WTC11 (cell line): Measurements from ENCODE around the gene MDK. TPM values are rescaled to one million over a fixed set of nuclear protein-coding genes. Genes with fewer than 3 reads are reported as not detected.

Source experiments
- ATAC-seq: fragments of 200-7000 bp; cut with Tn5 transposase; 2 replicates; pipeline ENCODE4 v1.10.0; 2021; ENCODE audit warnings: mild to moderate bottlenecking, moderate library complexity
- CTCF ChIA-PET: fragments of 300-600 bp; sonication (Branson Sonifier 250); formaldehyde crosslinking; loops from one replicate; lab custom pipeline; 2021; ENCODE audit warnings: antibody characterized with exemption; lab: Charles Lee
- POLR2A ChIA-PET: fragments of 350-600 bp; sonication (Branson Sonifier 250); formaldehyde crosslinking; loops from one replicate; lab custom pipeline; 2021; ENCODE audit warnings: antibody characterized with exemption; lab: Charles Lee
- DNase-seq: peaks from one replicate; pipeline ENCODE4 v3.0.0; 2021; ENCODE audit warnings: low spot score
- H3K27ac Mint-ChIP-seq: 2 replicates; pipeline ENCODE4 v1.8.0; 2021; ENCODE audit warnings: mixed read lengths
- H3K27me3 Mint-ChIP-seq: 2 replicates; pipeline ENCODE4 v1.8.0; 2021; ENCODE audit warnings: low read depth, mild to moderate bottlenecking, moderate library complexity, mixed read lengths
- H3K36me3 Mint-ChIP-seq: 2 replicates; pipeline ENCODE4 v1.8.0; 2021; ENCODE audit warnings: mixed read lengths
- H3K4me1 Mint-ChIP-seq: 2 replicates; pipeline ENCODE4 v1.8.0; 2022; ENCODE audit warnings: mixed read lengths
- H3K4me3 Mint-ChIP-seq: 2 replicates; pipeline ENCODE4 v1.8.0; 2021; ENCODE audit warnings: mild to moderate bottlenecking, moderate library complexity, mixed read lengths
- H3K9me3 Mint-ChIP-seq: 2 replicates; pipeline ENCODE4 v1.8.0; 2021; ENCODE audit warnings: mixed read lengths
- ATF1 ChIP-seq: sonication (generic); formaldehyde crosslinking; IDR thresholded peaks from 2 replicates; pipeline ENCODE4 v1.8.1; 2023; ENCODE audit warnings: mild to moderate bottlenecking, moderate library complexity, missing genetic modification reagents
- CBFB ChIP-seq: sonication (generic); formaldehyde crosslinking; IDR thresholded peaks from 2 replicates; pipeline ENCODE4 v1.8.1; 2022; ENCODE audit warnings: mild to moderate bottlenecking, low read depth, missing genetic modification reagents
- EMX1 ChIP-seq: fragments of 250-450 bp; sonication (Bioruptor Pico); IDR thresholded peaks from 2 replicates; pipeline ENCODE4 v1.8.0; 2021; ENCODE audit warnings: mild to moderate bottlenecking
- ETV6 ChIP-seq: sonication (generic); formaldehyde crosslinking; IDR thresholded peaks from 2 replicates; pipeline ENCODE4 v1.8.1; 2022; ENCODE audit warnings: mild to moderate bottlenecking, missing genetic modification reagents
- GRHL2 ChIP-seq: fragments of 250-450 bp; sonication (Bioruptor Pico); IDR thresholded peaks from 2 replicates; pipeline ENCODE4 v1.8.0; 2022; ENCODE audit warnings: mild to moderate bottlenecking, moderate library complexity; ENCODE audit not compliant: insufficient replicate concordance, severe bottlenecking
- GTF2I ChIP-seq: fragments of 250-450 bp; sonication (Bioruptor Pico); conservative IDR thresholded peaks from 2 replicates; pipeline ENCODE4 v1.4.0; 2021; ENCODE audit warnings: mild to moderate bottlenecking
- JAZF1 ChIP-seq: fragments of 250-450 bp; sonication (Bioruptor Pico); IDR thresholded peaks from 2 replicates; pipeline ENCODE4 v1.9.0; 2021; ENCODE audit warnings: moderate library complexity, mild to moderate bottlenecking, inconsistent platforms
- MLX ChIP-seq: sonication (generic); formaldehyde crosslinking; IDR thresholded peaks from 2 replicates; pipeline ENCODE4 v1.8.1; 2023; ENCODE audit warnings: mild to moderate bottlenecking, missing genetic modification reagents, moderate library complexity
- NR2C2 ChIP-seq: sonication (generic); formaldehyde crosslinking; IDR thresholded peaks from 2 replicates; pipeline ENCODE4 v1.8.0; 2022; ENCODE audit warnings: mild to moderate bottlenecking, missing genetic modification reagents
- PRDM15 ChIP-seq: sonication (generic); formaldehyde crosslinking; IDR thresholded peaks from 2 replicates; pipeline ENCODE4 v1.8.0; 2022; ENCODE audit warnings: missing genetic modification reagents
- PRRX2 ChIP-seq: fragments of 250-450 bp; sonication (Bioruptor Pico); IDR thresholded peaks from 2 replicates; pipeline ENCODE4 v1.8.0; 2021; ENCODE audit warnings: mild to moderate bottlenecking
- RELA ChIP-seq: sonication (generic); formaldehyde crosslinking; IDR thresholded peaks from 2 replicates; pipeline ENCODE4 v1.8.1; 2022; ENCODE audit warnings: missing genetic modification reagents, mild to moderate bottlenecking, borderline replicate concordance
- SP1 ChIP-seq: sonication (generic); formaldehyde crosslinking; conservative IDR thresholded peaks from 2 replicates; pipeline ENCODE4 v1.8.1; 2022; ENCODE audit warnings: missing genetic modification reagents
- TCF7 ChIP-seq: sonication (generic); formaldehyde crosslinking; IDR thresholded peaks from 2 replicates; pipeline ENCODE4 v1.8.0; 2022; ENCODE audit warnings: mild to moderate bottlenecking, low read depth, missing genetic modification reagents, moderate library complexity
- ZBTB21 ChIP-seq: sonication (generic); formaldehyde crosslinking; IDR thresholded peaks from 2 replicates; pipeline ENCODE4 v1.8.1; 2023; ENCODE audit warnings: mild to moderate bottlenecking, missing genetic modification reagents, borderline replicate concordance
- ZNF219 ChIP-seq: sonication (generic); formaldehyde crosslinking; IDR thresholded peaks from 2 replicates; pipeline ENCODE4 v1.8.0; 2023; ENCODE audit warnings: missing genetic modification reagents, mild to moderate bottlenecking, borderline replicate concordance
- ZNF263 ChIP-seq: sonication (generic); formaldehyde crosslinking; IDR thresholded peaks from 2 replicates; pipeline ENCODE4 v1.8.1; 2022; ENCODE audit warnings: low read depth, mild to moderate bottlenecking, moderate library complexity, missing genetic modification reagents
- ZNF396 ChIP-seq: fragments of 250-450 bp; sonication (Bioruptor Pico); IDR thresholded peaks from 2 replicates; pipeline ENCODE4 v1.8.0; 2021; ENCODE audit warnings: mild to moderate bottlenecking, moderate library complexity, borderline replicate concordance
- ZNF416 ChIP-seq: fragments of 250-450 bp; sonication (Bioruptor Pico); IDR thresholded peaks from 2 replicates; pipeline ENCODE4 v1.9.0; 2021; ENCODE audit warnings: mild to moderate bottlenecking, inconsistent platforms
- ZNF423 ChIP-seq: fragments of 250-450 bp; sonication (Bioruptor Pico); IDR thresholded peaks from 2 replicates; pipeline ENCODE4 v2.1.2; 2022; ENCODE audit warnings: mild to moderate bottlenecking, moderate library complexity
- ZNF671 ChIP-seq: fragments of 250-450 bp; sonication (Bioruptor Pico); IDR thresholded peaks from 2 replicates; pipeline ENCODE4 v1.8.0; 2021; ENCODE audit warnings: mild to moderate bottlenecking
- total RNA-seq: library from RNA; stranded (reverse); gene quantifications from 3 replicates; pipeline ENCODE4 v1.2.3, GENCODE V29; 2021
- TF ChIP-seq, protein P1 (sequence below): fragments of 250-450 bp; sonication (Bioruptor Pico); IDR thresholded peaks from 2 replicates; pipeline ENCODE4 v1.8.0; 2021; ENCODE audit warnings: mild to moderate bottlenecking
- TF ChIP-seq, protein P2 (sequence below): fragments of 250-450 bp; sonication (Bioruptor Pico); IDR thresholded peaks from 2 replicates; pipeline ENCODE4 v2.1.2; 2022; ENCODE audit warnings: mild to moderate bottlenecking, moderate library complexity
- TF ChIP-seq, protein P3 (sequence below): sonication (generic); formaldehyde crosslinking; conservative IDR thresholded peaks from 2 replicates; pipeline ENCODE4 v1.8.1; 2022; ENCODE audit warnings: mild to moderate bottlenecking, missing genetic modification reagents

Gene MDK
- total RNA-seq, 1 experiment from 2014 or later, result 560 TPM

DNA sequence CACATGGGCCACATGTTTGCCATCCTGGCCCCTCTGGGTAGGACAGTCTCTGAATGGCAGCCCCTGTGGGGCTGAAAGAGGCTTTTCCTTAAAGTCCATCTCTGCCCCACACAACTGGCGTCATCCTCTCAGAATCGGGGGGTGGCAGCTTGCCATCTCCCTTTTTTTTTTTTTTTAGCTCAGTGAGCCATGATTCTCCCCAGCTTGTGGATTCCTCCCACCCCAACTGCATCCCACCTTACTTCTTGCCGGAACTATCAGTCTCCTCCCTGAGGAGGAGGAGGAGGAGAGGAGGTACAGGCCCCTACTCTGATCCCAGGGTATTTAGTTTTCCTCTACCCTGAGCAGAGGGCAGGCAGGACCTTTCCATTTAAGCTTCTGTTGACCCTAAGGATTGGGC is 30.8 kb upstream of the MDK start (continued):
- no peak for TF ChIP-seq PRDM15 (CRISPR knock-in tag)
- no peak for TF ChIP-seq TCF7 (CRISPR knock-in tag)
- no peak for TF ChIP-seq GRHL2 (CRISPR knock-in tag)

DNA sequence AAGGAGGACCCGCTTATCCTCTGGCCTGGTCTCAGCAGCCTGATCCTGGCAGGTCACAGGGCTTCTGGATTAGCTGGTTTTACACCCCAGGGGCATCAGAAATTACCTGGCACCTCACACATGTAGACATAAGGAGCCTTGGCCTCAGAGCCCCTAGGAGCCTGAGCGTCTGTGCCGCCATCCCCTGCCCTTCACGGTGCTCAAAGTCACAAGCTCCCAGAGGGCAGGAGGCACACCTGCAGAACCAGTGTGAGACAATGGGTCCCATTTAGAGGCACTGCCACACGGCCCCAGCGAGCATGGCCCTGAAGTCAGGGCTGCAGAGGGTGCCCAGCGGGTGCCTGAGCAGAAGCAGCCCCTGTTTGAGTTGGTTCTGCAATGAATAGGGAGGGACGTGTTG is 30.3 kb upstream of the MDK start:
- H3K4me1 Mint-ChIP-seq, result peaks cover 64% of the 10 kb centered on the region
- TF ChIP-seq TCF7 (CRISPR knock-in tag) (no peak), GTF2I (no peak), ETV6 (CRISPR knock-in tag) (no peak), PRRX2 (CRISPR knock-in tag) (no peak), RELA (CRISPR knock-in tag) (no peak), ZNF416 (CRISPR knock-in tag) (no peak), MLX (no peak), JAZF1 (CRISPR knock-in tag) (no peak), ZNF396 (CRISPR knock-in tag) (no peak), EMX1 (no peak), ZNF219 (CRISPR knock-in tag) (no peak), GRHL2 (CRISPR knock-in tag) (no peak), ZNF423 (CRISPR knock-in tag) (no peak)
- TF ChIP-seq, protein P1, sequence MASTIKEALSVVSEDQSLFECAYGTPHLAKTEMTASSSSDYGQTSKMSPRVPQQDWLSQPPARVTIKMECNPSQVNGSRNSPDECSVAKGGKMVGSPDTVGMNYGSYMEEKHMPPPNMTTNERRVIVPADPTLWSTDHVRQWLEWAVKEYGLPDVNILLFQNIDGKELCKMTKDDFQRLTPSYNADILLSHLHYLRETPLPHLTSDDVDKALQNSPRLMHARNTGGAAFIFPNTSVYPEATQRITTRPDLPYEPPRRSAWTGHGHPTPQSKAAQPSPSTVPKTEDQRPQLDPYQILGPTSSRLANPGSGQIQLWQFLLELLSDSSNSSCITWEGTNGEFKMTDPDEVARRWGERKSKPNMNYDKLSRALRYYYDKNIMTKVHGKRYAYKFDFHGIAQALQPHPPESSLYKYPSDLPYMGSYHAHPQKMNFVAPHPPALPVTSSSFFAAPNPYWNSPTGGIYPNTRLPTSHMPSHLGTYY (CRISPR knock-in tag), result no peak
- TF ChIP-seq, protein P2, sequence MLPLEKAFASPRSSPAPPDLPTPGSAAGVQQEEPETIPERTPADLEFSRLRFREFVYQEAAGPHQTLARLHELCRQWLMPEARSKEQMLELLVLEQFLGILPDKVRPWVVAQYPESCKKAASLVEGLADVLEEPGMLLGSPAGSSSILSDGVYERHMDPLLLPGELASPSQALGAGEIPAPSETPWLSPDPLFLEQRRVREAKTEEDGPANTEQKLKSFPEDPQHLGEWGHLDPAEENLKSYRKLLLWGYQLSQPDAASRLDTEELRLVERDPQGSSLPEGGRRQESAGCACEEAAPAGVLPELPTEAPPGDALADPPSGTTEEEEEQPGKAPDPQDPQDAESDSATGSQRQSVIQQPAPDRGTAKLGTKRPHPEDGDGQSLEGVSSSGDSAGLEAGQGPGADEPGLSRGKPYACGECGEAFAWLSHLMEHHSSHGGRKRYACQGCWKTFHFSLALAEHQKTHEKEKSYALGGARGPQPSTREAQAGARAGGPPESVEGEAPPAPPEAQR (CRISPR knock-in tag), result no peak
- H3K36me3 Mint-ChIP-seq, result peaks cover 6% of the 10 kb centered on the region; the same call in 1 of the 2 replicates
- peak overlapping the region; percentile 41; the same call in 1 of the 2 replicates for H3K27ac Mint-ChIP-seq
- H3K4me3 Mint-ChIP-seq, result no peak overlapping the region
- CTCF ChIA-PET, result interaction anchor here (0.6 to 8.8 kb wide), 24 partner anchors 7 to 425 kb away, joined by 3 to 231 read pairs (median 12); partner anchors contain the start of genes CHRM4 and MDK
- POLR2A ChIA-PET, result interaction anchor here (1.0 kb wide), 1 partner anchor 10 kb away, joined by 3 read pairs; no protein-coding TSS in a partner anchor
- H3K9me3 Mint-ChIP-seq, result no peaks in the 10 kb centered on the region
- DNase-seq (no peak), ATAC-seq (no peak)
- H3K27me3 Mint-ChIP-seq, result peaks cover 6% of the 10 kb centered on the region

DNA sequence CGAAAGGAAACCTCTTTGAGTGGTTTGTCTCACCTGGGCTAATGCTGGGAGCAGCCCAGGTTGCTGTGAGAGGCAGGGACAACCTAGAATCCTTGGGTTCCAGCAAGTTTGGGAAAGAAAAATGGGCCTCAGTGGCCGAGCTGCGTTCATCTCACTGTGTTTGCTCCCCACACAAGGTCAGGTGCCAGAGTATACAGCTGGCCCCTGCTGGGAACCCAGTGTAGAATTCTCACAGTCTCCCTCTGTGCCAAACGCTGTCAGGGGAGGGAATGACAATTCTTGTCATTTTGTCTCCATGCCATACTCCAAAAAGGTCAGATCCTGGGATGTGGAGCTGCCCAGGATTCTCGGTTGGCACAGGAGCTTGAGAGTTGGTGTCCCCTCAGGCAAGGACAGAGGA is 29.9 kb upstream of the MDK start:
- DNase-seq, result no peak
- ATAC-seq, result no peak
- ChIA-PET CTCF (interaction anchor here (0.9 to 8.8 kb wide), 42 partner anchors 8 to 522 kb away, joined by 3 to 231 read pairs (median 6); partner anchors contain the start of genes ARHGAP1, CHRM4, MDK and ZNF408), POLR2A (interaction anchor here (1.0 to 1.9 kb wide), 5 partner anchors 10 to 56 kb away, joined by 3 to 13 read pairs (median 5); no protein-coding TSS in a partner anchor)
- peak overlapping the region; percentile 53; the same call in 1 of the 2 replicates for H3K27ac Mint-ChIP-seq
- peaks cover 6% of the 10 kb centered on the region; the same call in 1 of the 2 replicates for H3K36me3 Mint-ChIP-seq
- peak overlapping the region; percentile 30 for H3K4me3 Mint-ChIP-seq
- peaks cover 3% of the 10 kb centered on the region for H3K27me3 Mint-ChIP-seq
- no peaks in the 10 kb centered on the region for H3K9me3 Mint-ChIP-seq
- peaks cover 64% of the 10 kb centered on the region for H3K4me1 Mint-ChIP-seq
- TF ChIP-seq PRDM15 (CRISPR knock-in tag), result no peak
- TF ChIP-seq ZNF263, result no peak
- no peak for TF ChIP-seq SP1 (CRISPR knock-in tag)
- TF ChIP-seq, protein P3, sequence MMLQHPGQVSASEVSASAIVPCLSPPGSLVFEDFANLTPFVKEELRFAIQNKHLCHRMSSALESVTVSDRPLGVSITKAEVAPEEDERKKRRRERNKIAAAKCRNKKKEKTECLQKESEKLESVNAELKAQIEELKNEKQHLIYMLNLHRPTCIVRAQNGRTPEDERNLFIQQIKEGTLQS, result no peak
- TF ChIP-seq ZBTB21 (CRISPR knock-in tag), result no peak
- no peak for TF ChIP-seq ZNF671 (CRISPR knock-in tag)
- TF ChIP-seq ATF1 (CRISPR knock-in tag), result no peak
- no peak for TF ChIP-seq NR2C2
- no peak for TF ChIP-seq CBFB (CRISPR knock-in tag)
